HepG2 (cell line): ENCODE data around the gene YBX2. TPM values are rescaled to one million over a fixed set of nuclear protein-coding genes. Genes with fewer than 3 reads are reported as not detected.

ENCODE experiments used
- BATF2 ChIP-seq: sonication (generic); formaldehyde crosslinking; IDR thresholded peaks from 2 replicates; pipeline ENCODE4 v1.8.0; 2022; ENCODE audit warnings: mild to moderate bottlenecking, missing genetic modification reagents, moderate library complexity
- GZF1 ChIP-seq: sonication (generic); formaldehyde crosslinking; IDR thresholded peaks from 2 replicates; pipeline ENCODE4 v1.5.1; 2020; ENCODE audit warnings: mild to moderate bottlenecking, missing genetic modification reagents
- HNF4G ChIP-seq, 2 experiments: sonication (generic) in 1 of 2; formaldehyde crosslinking in 1 of 2; IDR thresholded peaks; 2 replicates each; pipeline versions ENCODE4 v1.4.0 to v1.6.1; 2011 to 2020; ENCODE audit warnings: borderline replicate concordance in 2 of 2, low read depth in 2 of 2, mild to moderate bottlenecking in 2 of 2, low read length in 1 of 2, missing genetic modification reagents in 1 of 2, moderate library complexity in 1 of 2
- HOXA5 ChIP-seq: sonication (generic); formaldehyde crosslinking; IDR thresholded peaks from 2 replicates; pipeline ENCODE4 v1.4.0; 2020; ENCODE audit warnings: missing genetic modification reagents
- KDM5A ChIP-seq: fragments of 200-600 bp; sonication (generic); IDR thresholded peaks from 2 replicates; pipeline ENCODE4 v1.7.0; 2018; ENCODE audit warnings: antibody characterized with exemption, mild to moderate bottlenecking, low read length, borderline replicate concordance
- ONECUT2 ChIP-seq: sonication (generic); formaldehyde crosslinking; IDR thresholded peaks from 2 replicates; pipeline ENCODE4 v1.4.0; 2020; ENCODE audit warnings: missing genetic modification reagents
- PAX8 ChIP-seq: sonication (generic); formaldehyde crosslinking; IDR thresholded peaks from 2 replicates; pipeline ENCODE4 v1.8.0; 2022; ENCODE audit warnings: mild to moderate bottlenecking, missing genetic modification reagents, borderline replicate concordance
- PHB2 ChIP-seq: fragments of 450-650 bp; IDR thresholded peaks from 2 replicates; pipeline ENCODE4 v1.6.1; 2018; ENCODE audit not compliant: partially characterized antibody
- POLR2AphosphoS5 ChIP-seq: IDR thresholded peaks from 2 replicates; pipeline ENCODE4 v1.6.1; 2012; ENCODE audit warnings: low read depth, low read length
- RARA ChIP-seq: IDR thresholded peaks from 2 replicates; pipeline ENCODE4 v1.6.1; 2016; ENCODE audit warnings: missing genetic modification reagents, missing compliant biosample characterization
- SNAPC2 ChIP-seq: sonication (generic); formaldehyde crosslinking; IDR thresholded peaks from 2 replicates; pipeline ENCODE4 v1.8.1; 2022; ENCODE audit warnings: mild to moderate bottlenecking, missing genetic modification reagents
- SOX5 ChIP-seq: IDR thresholded peaks from 2 replicates; pipeline ENCODE4 v1.6.1; 2016; ENCODE audit warnings: borderline replicate concordance
- XRCC5 ChIP-seq: fragments of 200-400 bp; formaldehyde crosslinking; optimal IDR thresholded peaks from 2 replicates; pipeline ENCODE3; 2017; ENCODE audit warnings: mild to moderate bottlenecking, low read length
- ZNF549 ChIP-seq: sonication (generic); formaldehyde crosslinking; IDR thresholded peaks from 2 replicates; pipeline ENCODE4 v1.5.0; 2020; ENCODE audit warnings: missing genetic modification reagents
- ZNF609 ChIP-seq: sonication (generic); formaldehyde crosslinking; IDR thresholded peaks from 2 replicates; pipeline ENCODE4 v1.4.0; 2020; ENCODE audit warnings: mild to moderate bottlenecking, missing genetic modification reagents, borderline replicate concordance
- ZNF678 ChIP-seq: sonication (generic); formaldehyde crosslinking; IDR thresholded peaks from 2 replicates; pipeline ENCODE4 v1.4.0; 2020; ENCODE audit warnings: mild to moderate bottlenecking, missing genetic modification reagents
- ZNF710 ChIP-seq: sonication (generic); formaldehyde crosslinking; IDR thresholded peaks from 2 replicates; pipeline ENCODE4 v1.5.0; 2020; ENCODE audit warnings: mild to moderate bottlenecking, missing genetic modification reagents, borderline replicate concordance
- ZNF720 ChIP-seq: sonication (generic); formaldehyde crosslinking; IDR thresholded peaks from 2 replicates; pipeline ENCODE4 v1.4.0; 2020; ENCODE audit warnings: missing genetic modification reagents
- ZNF772 ChIP-seq: sonication (generic); formaldehyde crosslinking; IDR thresholded peaks from 2 replicates; pipeline ENCODE4 v1.5.0; 2020; ENCODE audit warnings: mild to moderate bottlenecking, missing genetic modification reagents
- polyA plus RNA-seq, 8 experiments: library from polyadenylated mRNA; depleted of rRNA in 3 of 8; stranded (reverse) in 7 of 8; unstranded in 1 of 8; fragments of >200 nt; fragmentation: Illumina TruSeq in 4 of 8; extraction: Trizol in 4 of 8; gene quantifications; 2 replicates each; pipeline versions ENCODE4 v1.2.1 to v1.2.3, GENCODE V29; 2011 to 2016; ENCODE audit warnings: low read depth in 4 of 8, missing spikeins in 1 of 8, mixed read lengths in 1 of 8; ENCODE audit not compliant: insufficient read depth in 1 of 8
- total RNA-seq, 5 experiments: library from RNA; depleted of rRNA; stranded (reverse); fragments of >200 nt; fragmentation: Illumina TruSeq; extraction: Trizol; gene quantifications; 2 replicates each; pipeline ENCODE4 v1.2.3, GENCODE V29; 2016; ENCODE audit warnings: low read depth in 1 of 5
- TF ChIP-seq, protein P1 (sequence below): sonication (generic); formaldehyde crosslinking; IDR thresholded peaks from 2 replicates; pipeline ENCODE4 v1.4.0; 2020; ENCODE audit warnings: missing genetic modification reagents

The YBX2 gene
- total and polyA plus RNA-seq, 2 of the 13 experiments (the other 11 are each of a cell fraction or from before 2014, with no cell fraction given), result 0.12 to 0.22 TPM

- TF ChIP-seq, protein P1, sequence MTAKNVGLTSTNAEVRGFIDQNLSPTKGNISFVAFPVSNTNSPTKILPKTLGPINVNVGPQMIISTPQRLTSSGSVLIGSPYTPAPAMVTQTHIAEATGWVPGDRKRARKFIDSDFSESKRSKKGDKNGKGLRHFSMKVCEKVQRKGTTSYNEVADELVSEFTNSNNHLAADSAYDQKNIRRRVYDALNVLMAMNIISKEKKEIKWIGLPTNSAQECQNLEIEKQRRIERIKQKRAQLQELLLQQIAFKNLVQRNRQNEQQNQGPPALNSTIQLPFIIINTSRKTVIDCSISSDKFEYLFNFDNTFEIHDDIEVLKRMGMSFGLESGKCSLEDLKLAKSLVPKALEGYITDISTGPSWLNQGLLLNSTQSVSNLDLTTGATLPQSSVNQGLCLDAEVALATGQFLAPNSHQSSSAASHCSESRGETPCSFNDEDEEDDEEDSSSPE (CRISPR knock-in tag), result peak; percentile 53
- TF ChIP-seq ZNF720 (CRISPR knock-in tag) (no peak), ZNF549 (CRISPR knock-in tag) (no peak), XRCC5 (peak; percentile 33), ZNF678 (no peak), POLR2AphosphoS5 (peak; percentile 79), ZNF710 (peak; percentile 66; the same call in 1 of the 2 replicates), PAX8 (CRISPR knock-in tag) (no peak), SNAPC2 (peak; percentile 83; the same call in 1 of the 2 replicates), HNF4G (IDR thresholded peaks at IDR 0.05; ENCODE audit: borderline replicate concordance, low read depth, low read length) (peak; percentile 11; the same call in 1 of the 2 replicates), HNF4G (CRISPR knock-in tag; IDR thresholded peaks at IDR 0.05; ENCODE audit: borderline replicate concordance, low read depth) (no peak), ONECUT2 (no peak), PHB2 (no peak), ZNF609 (CRISPR knock-in tag) (peak; percentile 85), GZF1 (peak; percentile 71; the same call in 1 of the 2 replicates), KDM5A (peak; percentile 94), RARA (CRISPR knock-in tag) (peak; percentile 75), SOX5 (CRISPR knock-in tag) (peak; percentile 62; the same call in 1 of the 2 replicates), HOXA5 (peak; percentile 23; the same call in 1 of the 2 replicates), ZNF772 (peak; percentile 74; the same call in 1 of the 2 replicates), BATF2 (CRISPR knock-in tag) (no peak)
These were observed 42.0 kb downstream of the YBX2 start, which contains the start of gene ELP5 (continued) for GRCh38 chr17:7252176-7253043.
